Prostate gland (tissue), 2 donors: Measurements from ENCODE around the gene SHISAL2B. TPM values are rescaled to one million over a fixed set of nuclear protein-coding genes. Genes with fewer than 3 reads are reported as not detected.

Experiments
- DNase-seq: peaks from one replicate; pipeline ENCODE4 v3.0.0-alpha.2; 2019; ENCODE audit warnings: low spot score
- H3K27ac ChIP-seq, 2 donors: fragments of 200-600 bp; sonication (generic); 2 replicates each; pipeline ENCODE4 v1.5.1; 2017 to 2019
- H3K27me3 ChIP-seq: fragments of 200-600 bp; sonication (generic); replicated peaks from 2 replicates; pipeline ENCODE4 v1.5.1; 2019; ENCODE audit not compliant: insufficient read depth
- H3K36me3 ChIP-seq, 2 donors: fragments of 200-600 bp; sonication (generic); 1 replicate in 1 of 2; 2 replicates in 1 of 2; pipeline versions ENCODE4 v1.5.1 to v1.8.1; 2017 to 2019
- H3K4me1 ChIP-seq: fragments of 200-600 bp; sonication (generic); replicated peaks from 2 replicates; pipeline ENCODE4 v1.5.1; 2019
- H3K4me3 ChIP-seq, 2 donors: fragments of 200-600 bp; sonication (generic); 2 replicates each; pipeline ENCODE4 v1.5.1; 2017 to 2019
- H3K9me3 ChIP-seq: fragments of 200-600 bp; sonication (generic); 2 replicates; pipeline ENCODE4 v1.5.1; 2017
- POLR2A ChIP-seq: fragments of 450-650 bp; IDR thresholded peaks from one replicate; pipeline ENCODE4 v1.6.1; 2016; ENCODE audit warnings: antibody characterized with exemption, mild to moderate bottlenecking
- POLR2AphosphoS5 ChIP-seq: sonication (generic); formaldehyde crosslinking; IDR thresholded peaks from one replicate; pipeline ENCODE4 v1.6.1; 2017; ENCODE audit warnings: antibody characterized with exemption
- WGBS: methylation state at CpG from one replicate; pipeline ENCODE4 v1.1.5; 2018; 5-methylcytosine and 5-hydroxymethylcytosine counted together
- intact Hi-C: fragments of 100-400 bp; cut with DNase I; formaldehyde crosslinking; loops from one replicate; pipeline ENCODE4 v1.14.2; 2022
- total RNA-seq, 2 donors: library from RNA; depleted of rRNA; stranded (reverse); fragments of >200 nt; gene quantifications; one replicate each; pipeline ENCODE4 v1.1.0, GENCODE V29; 2016
- TF ChIP-seq, protein P1 (sequence below), 4 experiments: fragments of 200-600 bp in 2 of 4; fragments of 450-650 bp in 2 of 4; sonication (generic) in 2 of 4; IDR thresholded peaks; 1 replicate in 3 of 4; 2 replicates in 1 of 4; pipeline ENCODE4 v1.5.1; 2016 to 2019; ENCODE audit warnings: antibody characterized with exemption in 4 of 4, mild to moderate bottlenecking in 2 of 4, moderate library complexity in 2 of 4

SHISAL2B gene
- total RNA-seq, 2 donors from 2014 or later, result not detected

DNA sequence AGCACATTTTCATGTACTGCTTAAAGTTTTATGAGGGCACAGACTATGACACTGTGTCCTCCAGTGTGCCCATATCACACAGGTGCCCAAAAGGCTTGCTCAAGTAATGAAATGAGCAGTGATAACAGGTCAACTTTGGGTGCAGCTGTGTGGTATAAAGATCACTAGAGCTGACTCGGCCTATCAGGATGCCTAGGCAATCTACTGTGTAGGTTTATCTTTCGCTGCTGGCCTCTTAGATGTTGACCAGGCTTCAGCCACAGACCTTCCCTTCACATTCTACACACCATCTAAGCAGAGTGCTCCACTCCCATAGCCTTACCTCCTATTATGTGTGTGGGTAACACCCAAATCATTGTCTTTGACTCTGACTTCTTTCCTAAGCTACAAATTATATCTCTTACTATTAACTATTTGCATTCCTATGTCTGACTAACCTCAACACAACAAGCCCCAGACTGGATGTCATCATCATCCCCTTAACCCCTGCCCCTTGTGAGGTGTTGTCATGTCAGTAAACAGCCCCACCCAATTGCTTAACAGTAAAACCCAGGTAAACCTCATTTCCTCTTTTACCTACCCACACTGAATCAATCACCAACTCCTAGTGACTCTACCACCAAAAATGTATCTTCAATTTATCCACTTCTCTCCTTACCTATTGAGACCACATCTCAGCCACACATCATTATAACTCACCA, 75.7 kb downstream of the SHISAL2B start:
- intact Hi-C loops, result loop anchor here (10.0 kb wide), 1 partner anchor 261 kb away; the partner anchor contains the start of gene RGS7BP
- peaks cover 11% of the 10 kb centered on the region for H3K4me1 ChIP-seq
- H3K36me3 ChIP-seq, result no peaks in the 10 kb centered on the region

DNA sequence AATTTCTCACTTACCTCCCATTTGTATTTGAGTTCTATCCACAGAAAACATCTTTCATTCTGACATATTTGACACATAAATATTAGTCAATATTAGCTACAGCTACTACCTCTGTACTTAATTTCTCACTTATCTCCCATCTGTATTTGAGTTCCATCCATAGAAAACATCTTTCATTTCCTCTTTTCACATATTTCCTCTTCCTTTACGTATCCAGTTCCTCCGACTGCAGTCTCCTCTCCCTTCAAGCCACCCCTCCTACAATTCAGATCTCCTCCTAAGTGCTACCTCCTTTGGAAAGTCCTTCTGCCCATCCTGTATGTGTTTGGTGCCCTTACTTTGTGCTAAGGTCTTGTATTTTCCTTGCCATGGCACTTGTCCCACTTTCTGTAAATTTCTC, 76.6 kb downstream of the SHISAL2B start:
- no peaks in the 10 kb centered on the region for H3K27me3 ChIP-seq
- H3K4me1 ChIP-seq, result peaks cover 11% of the 10 kb centered on the region
- no peak overlapping the region for H3K27ac ChIP-seq
- intact Hi-C loops, result loop anchor here (10.0 kb wide), 1 partner anchor 262 kb away; the partner anchor contains the start of gene RGS7BP
- DNase-seq, result no peak
- H3K4me3 ChIP-seq, result no peak overlapping the region
- no peaks in the 10 kb centered on the region for H3K9me3 ChIP-seq
- no peaks in the 10 kb centered on the region for H3K36me3 ChIP-seq
- TF ChIP-seq POLR2AphosphoS5 (no peak), POLR2A (no peak)
- TF ChIP-seq, protein P1, sequence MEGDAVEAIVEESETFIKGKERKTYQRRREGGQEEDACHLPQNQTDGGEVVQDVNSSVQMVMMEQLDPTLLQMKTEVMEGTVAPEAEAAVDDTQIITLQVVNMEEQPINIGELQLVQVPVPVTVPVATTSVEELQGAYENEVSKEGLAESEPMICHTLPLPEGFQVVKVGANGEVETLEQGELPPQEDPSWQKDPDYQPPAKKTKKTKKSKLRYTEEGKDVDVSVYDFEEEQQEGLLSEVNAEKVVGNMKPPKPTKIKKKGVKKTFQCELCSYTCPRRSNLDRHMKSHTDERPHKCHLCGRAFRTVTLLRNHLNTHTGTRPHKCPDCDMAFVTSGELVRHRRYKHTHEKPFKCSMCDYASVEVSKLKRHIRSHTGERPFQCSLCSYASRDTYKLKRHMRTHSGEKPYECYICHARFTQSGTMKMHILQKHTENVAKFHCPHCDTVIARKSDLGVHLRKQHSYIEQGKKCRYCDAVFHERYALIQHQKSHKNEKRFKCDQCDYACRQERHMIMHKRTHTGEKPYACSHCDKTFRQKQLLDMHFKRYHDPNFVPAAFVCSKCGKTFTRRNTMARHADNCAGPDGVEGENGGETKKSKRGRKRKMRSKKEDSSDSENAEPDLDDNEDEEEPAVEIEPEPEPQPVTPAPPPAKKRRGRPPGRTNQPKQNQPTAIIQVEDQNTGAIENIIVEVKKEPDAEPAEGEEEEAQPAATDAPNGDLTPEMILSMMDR (IDR thresholded peaks at IDR 0.05), result no peak
- 70% methylated on average over 2 of the region's 2 CpGs for WGBS

More for the DNA sequence above, 75.7 kb downstream of the SHISAL2B start:
- Histone ChIP-seq H3K9me3 (no peaks in the 10 kb centered on the region), H3K27me3 (no peaks in the 10 kb centered on the region), H3K4me3 (no peak overlapping the region), H3K27ac (no peak overlapping the region)
- DNase-seq, result no peak
- TF ChIP-seq POLR2AphosphoS5 (no peak), POLR2A (no peak)
- TF ChIP-seq, protein P1 (IDR thresholded peaks at IDR 0.05), result no peak
- 94% methylated on average over 2 of the region's 2 CpGs for WGBS

Other genes with a start within 250 kb of the SHISAL2B start
- 1 to 10 TPM; 3.7 to 7.3 TPM for gene RGS7BP, start 184.5 kb upstream of the SHISAL2B start, total RNA-seq
- 10 to 100 TPM; 16.0 to 19.5 TPM for gene SREK1IP1, start 78.2 kb downstream of the SHISAL2B start, total RNA-seq
- 10 to 100 TPM in 1 of 2 donors, 1 to 10 TPM in 1; 8.5 to 12.5 TPM for gene CWC27, start 78.4 kb downstream of the SHISAL2B start, total RNA-seq